ENCODE results near the gene RNF223. TPM values are rescaled to one million over a fixed set of nuclear protein-coding genes. Genes with fewer than 3 reads are reported as not detected.

RNF223 gene
- total RNA-seq, 1 experiment from 2014 or later = 0.08 TPM

DNA sequence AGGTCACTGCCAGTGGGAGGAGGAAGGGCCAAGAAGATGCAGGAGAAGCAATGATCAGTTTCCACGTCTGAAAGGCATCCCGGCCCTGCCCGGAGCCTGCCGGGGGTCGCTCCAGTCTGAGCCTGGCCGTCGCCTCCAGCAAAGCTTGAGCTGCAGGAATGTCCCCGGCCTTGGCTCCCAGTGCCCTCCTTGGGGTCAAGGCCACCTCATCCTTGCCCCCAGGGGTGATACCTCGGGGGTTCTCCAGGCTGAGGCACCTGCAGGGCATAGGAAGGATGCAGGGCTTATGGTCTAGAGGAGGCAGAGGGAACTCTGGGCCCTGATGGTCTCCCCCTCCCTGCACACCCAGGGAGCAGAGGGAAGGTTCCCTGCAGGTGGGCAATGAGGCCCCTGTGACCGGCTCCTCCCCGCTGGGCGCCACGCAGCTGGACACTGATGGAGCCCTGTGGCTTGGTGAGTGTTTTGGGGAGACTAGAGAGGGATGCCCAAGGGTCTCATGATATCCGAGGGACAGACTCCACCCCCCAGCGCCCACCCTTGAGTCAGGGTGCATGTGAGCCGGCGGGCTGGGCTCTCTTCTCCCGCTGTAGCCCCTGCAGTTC lies 19.9 kb downstream of the RNF223 start:
- TF ChIP-seq, protein P1, sequence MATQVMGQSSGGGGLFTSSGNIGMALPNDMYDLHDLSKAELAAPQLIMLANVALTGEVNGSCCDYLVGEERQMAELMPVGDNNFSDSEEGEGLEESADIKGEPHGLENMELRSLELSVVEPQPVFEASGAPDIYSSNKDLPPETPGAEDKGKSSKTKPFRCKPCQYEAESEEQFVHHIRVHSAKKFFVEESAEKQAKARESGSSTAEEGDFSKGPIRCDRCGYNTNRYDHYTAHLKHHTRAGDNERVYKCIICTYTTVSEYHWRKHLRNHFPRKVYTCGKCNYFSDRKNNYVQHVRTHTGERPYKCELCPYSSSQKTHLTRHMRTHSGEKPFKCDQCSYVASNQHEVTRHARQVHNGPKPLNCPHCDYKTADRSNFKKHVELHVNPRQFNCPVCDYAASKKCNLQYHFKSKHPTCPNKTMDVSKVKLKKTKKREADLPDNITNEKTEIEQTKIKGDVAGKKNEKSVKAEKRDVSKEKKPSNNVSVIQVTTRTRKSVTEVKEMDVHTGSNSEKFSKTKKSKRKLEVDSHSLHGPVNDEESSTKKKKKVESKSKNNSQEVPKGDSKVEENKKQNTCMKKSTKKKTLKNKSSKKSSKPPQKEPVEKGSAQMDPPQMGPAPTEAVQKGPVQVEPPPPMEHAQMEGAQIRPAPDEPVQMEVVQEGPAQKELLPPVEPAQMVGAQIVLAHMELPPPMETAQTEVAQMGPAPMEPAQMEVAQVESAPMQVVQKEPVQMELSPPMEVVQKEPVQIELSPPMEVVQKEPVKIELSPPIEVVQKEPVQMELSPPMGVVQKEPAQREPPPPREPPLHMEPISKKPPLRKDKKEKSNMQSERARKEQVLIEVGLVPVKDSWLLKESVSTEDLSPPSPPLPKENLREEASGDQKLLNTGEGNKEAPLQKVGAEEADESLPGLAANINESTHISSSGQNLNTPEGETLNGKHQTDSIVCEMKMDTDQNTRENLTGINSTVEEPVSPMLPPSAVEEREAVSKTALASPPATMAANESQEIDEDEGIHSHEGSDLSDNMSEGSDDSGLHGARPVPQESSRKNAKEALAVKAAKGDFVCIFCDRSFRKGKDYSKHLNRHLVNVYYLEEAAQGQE (IDR thresholded peaks at IDR 0.05; ENCODE audit: insufficient read depth in 1 of 2, low read depth in 2 of 2, low read length in 1 of 2) = no peak
- no peak for TF ChIP-seq POLR2AphosphoS5 (IDR thresholded peaks at IDR 0.05; ENCODE audit: low read depth, low read length)
- TF ChIP-seq, protein P2, sequence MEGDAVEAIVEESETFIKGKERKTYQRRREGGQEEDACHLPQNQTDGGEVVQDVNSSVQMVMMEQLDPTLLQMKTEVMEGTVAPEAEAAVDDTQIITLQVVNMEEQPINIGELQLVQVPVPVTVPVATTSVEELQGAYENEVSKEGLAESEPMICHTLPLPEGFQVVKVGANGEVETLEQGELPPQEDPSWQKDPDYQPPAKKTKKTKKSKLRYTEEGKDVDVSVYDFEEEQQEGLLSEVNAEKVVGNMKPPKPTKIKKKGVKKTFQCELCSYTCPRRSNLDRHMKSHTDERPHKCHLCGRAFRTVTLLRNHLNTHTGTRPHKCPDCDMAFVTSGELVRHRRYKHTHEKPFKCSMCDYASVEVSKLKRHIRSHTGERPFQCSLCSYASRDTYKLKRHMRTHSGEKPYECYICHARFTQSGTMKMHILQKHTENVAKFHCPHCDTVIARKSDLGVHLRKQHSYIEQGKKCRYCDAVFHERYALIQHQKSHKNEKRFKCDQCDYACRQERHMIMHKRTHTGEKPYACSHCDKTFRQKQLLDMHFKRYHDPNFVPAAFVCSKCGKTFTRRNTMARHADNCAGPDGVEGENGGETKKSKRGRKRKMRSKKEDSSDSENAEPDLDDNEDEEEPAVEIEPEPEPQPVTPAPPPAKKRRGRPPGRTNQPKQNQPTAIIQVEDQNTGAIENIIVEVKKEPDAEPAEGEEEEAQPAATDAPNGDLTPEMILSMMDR (IDR thresholded peaks at IDR 0.05) = no peak
- TF ChIP-seq SIN3A (IDR thresholded peaks at IDR 0.05; ENCODE audit: borderline replicate concordance, insufficient read depth, low read depth, low read length) = no peak
- H3K36me3 ChIP-seq (ENCODE audit: control insufficient read depth, insufficient read depth, low read length) = no peaks in the 10 kb centered on the region; the same call in 1 of the 2 replicates
- H3K27ac ChIP-seq (ENCODE audit: low read length) = no peak overlapping the region
- no peaks in the 10 kb centered on the region for H3K9me3 ChIP-seq (ENCODE audit: control insufficient read depth, insufficient read depth, low read depth, low read length)
- ATAC-seq (no peak), DNase-seq (ENCODE audit: low read depth, low spot score) (no peak)
- H3K27me3 ChIP-seq (ENCODE audit: control insufficient read depth, insufficient read depth, low read length) = no peaks in the 10 kb centered on the region
- peaks cover 6% of the 10 kb centered on the region; the same call in 1 of the 2 replicates for H3K4me1 ChIP-seq (ENCODE audit: control insufficient read depth, insufficient read depth, low read length)
- intact Hi-C loops (cut with micrococcal nuclease; ENCODE audit: unreplicated experiment) = no loop called here
- CTCF ChIA-PET = no interaction called here
- in situ Hi-C loops (cut with HindIII; ENCODE audit: low pct_unique_long_range_greater_than_20kb, low sequenced_read_pairs) = no loop called here
- BruUV-seq (replicated peaks) = no TSS peak
- POLR2A ChIA-PET = no interaction called here
- no peak overlapping the region for H3K4me3 ChIP-seq (ENCODE audit: low read depth in 2 of 2, low read length in 2 of 2)

DNA sequence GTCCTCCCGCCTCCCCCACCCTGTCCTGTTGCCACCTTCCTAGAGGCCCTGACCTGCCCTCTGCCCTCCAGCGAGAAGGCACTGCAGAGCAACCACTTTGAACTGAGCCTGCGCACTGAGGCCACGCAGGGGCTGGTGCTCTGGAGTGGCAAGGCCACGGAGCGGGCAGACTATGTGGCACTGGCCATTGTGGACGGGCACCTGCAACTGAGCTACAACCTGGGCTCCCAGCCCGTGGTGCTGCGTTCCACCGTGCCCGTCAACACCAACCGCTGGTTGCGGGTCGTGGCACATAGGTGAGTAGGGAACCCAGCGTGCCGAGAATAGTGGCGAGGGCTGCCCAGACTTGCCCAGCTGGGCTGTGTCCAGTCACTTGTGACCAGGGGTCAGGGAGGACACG lies 20.4 kb downstream of the RNF223 start:
- TF ChIP-seq TCF7L2 (IDR thresholded peaks at IDR 0.05; ENCODE audit: low read depth, low read length) (no peak), SIN3A (IDR thresholded peaks at IDR 0.05; ENCODE audit: borderline replicate concordance, insufficient read depth, low read depth, low read length) (no peak), POLR2AphosphoS5 (IDR thresholded peaks at IDR 0.05; ENCODE audit: low read depth, low read length) (no peak)
- TF ChIP-seq, protein P1 (IDR thresholded peaks at IDR 0.05; ENCODE audit: insufficient read depth in 1 of 2, low read depth in 2 of 2, low read length in 1 of 2) = no peak
- ChIA-PET POLR2A (no interaction called here), CTCF (no interaction called here)
- H3K27ac ChIP-seq (ENCODE audit: low read length) = no peak overlapping the region
- H3K4me3 ChIP-seq (ENCODE audit: low read depth in 2 of 2, low read length in 2 of 2) = no peak overlapping the region
- H3K4me1 ChIP-seq (ENCODE audit: control insufficient read depth, insufficient read depth, low read length) = peaks cover 6% of the 10 kb centered on the region; the same call in 1 of the 2 replicates
- H3K27me3 ChIP-seq (ENCODE audit: control insufficient read depth, insufficient read depth, low read length) = no peaks in the 10 kb centered on the region
- ATAC-seq (no peak), DNase-seq (ENCODE audit: low read depth, low spot score) (no peak)
- in situ Hi-C loops (cut with HindIII; ENCODE audit: low pct_unique_long_range_greater_than_20kb, low sequenced_read_pairs) = no loop called here
- intact Hi-C loops (cut with micrococcal nuclease; ENCODE audit: unreplicated experiment) = no loop called here
- H3K9me3 ChIP-seq (ENCODE audit: control insufficient read depth, insufficient read depth, low read depth, low read length) = no peaks in the 10 kb centered on the region
- BruUV-seq (replicated peaks) = no TSS peak
- no peaks in the 10 kb centered on the region; the same call in 1 of the 2 replicates for H3K36me3 ChIP-seq (ENCODE audit: control insufficient read depth, insufficient read depth, low read length)

Data from Panc1 (cell line).